ENCODE measurements around the gene KIRREL2.
A peak's percentile ranks its signal among the peaks of the same experiment; 100 is the strongest.
"Not testable (repeated sequence)": the region's sequence is repeated elsewhere in the genome, so short reads cannot be mapped to it uniquely, and the experiment has no call there.

The KIRREL2 gene

GRCh38 chr19:35869327-35870123, 12.8 kb downstream of the KIRREL2 start:
- peak; percentile 62 for DNase-seq (ENCODE audit: low read depth)

GRCh38 chr19:35870124-35870736, 13.5 kb downstream of the KIRREL2 start:
- not testable (repeated sequence) for DNase-seq (ENCODE audit: low read depth)

DNA sequence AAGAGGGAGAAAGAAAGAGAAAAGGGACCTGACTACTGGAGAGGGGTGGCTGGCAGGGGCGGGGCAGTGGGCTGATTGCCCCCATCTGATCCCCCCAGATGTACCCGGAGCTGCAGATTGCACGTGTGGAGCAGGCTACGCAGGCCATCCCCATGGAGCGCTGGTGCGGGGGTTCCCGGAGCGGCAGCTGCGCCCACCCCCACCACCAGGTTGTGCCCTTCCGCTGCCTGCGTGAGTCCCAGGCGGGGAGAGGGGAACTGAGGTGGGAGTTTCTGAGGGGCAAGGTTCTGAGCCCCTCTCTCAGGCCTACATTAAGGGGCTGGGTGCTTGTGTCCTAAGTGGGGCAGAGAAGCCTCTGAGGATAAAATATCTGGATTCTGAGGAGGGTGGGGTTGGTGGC, 14.1 kb downstream of the KIRREL2 start:
- DNase-seq (ENCODE audit: low read depth) = no peak

- DNase-seq (ENCODE audit: low read depth) = no peak
These were observed 14.9 kb downstream of the KIRREL2 start for GRCh38 chr19:35871611-35872010.

GRCh38 chr19:35872180-35872579, 15.5 kb downstream of the KIRREL2 start:
- no peak for DNase-seq (ENCODE audit: low read depth)

GRCh38 chr19:35874392-35874930, 17.8 kb downstream of the KIRREL2 start:
- no peak for DNase-seq (ENCODE audit: low read depth)

- DNase-seq (ENCODE audit: low read depth) = no peak
These were observed 22.4 kb downstream of the KIRREL2 start for GRCh38 chr19:35879068-35879467.

DNA sequence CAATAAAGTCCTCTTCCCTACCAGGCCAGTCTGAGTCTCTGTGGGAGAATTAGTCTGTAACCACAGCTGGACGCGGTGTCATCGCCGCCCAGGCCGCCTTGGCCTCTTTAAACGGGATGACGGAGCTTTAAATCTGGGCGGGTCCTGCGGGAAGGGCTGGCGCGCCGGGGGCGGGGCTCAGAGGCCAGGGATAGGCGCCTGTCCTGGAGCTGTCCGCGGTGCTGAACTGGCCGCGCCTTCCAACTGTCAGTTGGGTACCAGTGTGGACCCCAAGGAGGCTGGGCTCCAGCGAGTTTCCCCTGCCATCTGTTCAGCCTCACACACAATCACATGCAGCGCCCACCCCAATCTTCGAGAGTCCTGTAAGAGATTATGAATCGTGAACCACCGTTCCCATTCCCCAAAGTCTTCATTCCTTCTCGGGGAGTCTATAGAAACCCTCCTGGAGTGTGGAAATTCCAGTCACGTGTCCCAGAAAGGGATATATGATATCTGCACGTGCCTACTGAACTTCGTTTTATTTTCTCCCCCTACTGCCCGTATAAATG, 23.1 kb downstream of the KIRREL2 start:
- peak; percentile 63 for DNase-seq (ENCODE audit: low read depth)

DNA sequence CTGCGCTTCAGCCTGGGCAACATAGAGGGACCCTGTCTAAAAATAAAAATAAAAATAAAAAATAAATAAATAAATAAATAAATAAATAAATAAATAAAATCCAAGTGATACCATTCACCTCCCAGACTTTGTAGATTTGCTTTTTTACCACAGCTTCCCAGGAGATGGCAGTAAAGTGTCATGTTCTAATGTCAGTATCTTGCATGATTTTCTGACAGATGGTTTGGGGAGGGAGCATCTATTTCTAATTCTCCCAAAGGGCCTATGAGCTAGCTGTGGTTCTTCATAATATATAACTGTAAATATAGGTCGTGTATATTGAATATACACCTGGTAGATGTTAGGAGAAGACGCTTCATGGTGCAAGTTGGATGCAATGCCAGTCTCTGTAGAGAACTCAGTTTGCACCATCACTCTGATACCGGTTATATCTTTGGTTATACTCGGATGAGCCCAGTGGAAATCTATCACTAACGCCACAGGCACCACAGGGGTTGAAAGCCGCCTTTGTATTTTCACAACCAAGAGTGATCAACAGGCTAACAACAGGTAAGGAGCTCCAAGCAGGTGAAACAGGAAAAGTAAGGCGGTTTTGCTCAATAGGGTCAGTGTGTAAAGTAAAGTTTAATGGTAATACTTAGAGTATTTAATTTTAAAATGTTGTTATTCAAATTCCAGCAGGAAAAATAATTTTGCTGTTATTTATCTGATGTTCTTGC, 25.6 kb downstream of the KIRREL2 start:
- no peak for DNase-seq (ENCODE audit: low read depth)

GRCh38 chr19:35883882-35884281, 27.2 kb downstream of the KIRREL2 start:
- DNase-seq (ENCODE audit: low read depth) = no peak

- no peak for DNase-seq (ENCODE audit: low read depth)
These were observed 28.6 kb downstream of the KIRREL2 start for GRCh38 chr19:35885225-35885738.

DNA sequence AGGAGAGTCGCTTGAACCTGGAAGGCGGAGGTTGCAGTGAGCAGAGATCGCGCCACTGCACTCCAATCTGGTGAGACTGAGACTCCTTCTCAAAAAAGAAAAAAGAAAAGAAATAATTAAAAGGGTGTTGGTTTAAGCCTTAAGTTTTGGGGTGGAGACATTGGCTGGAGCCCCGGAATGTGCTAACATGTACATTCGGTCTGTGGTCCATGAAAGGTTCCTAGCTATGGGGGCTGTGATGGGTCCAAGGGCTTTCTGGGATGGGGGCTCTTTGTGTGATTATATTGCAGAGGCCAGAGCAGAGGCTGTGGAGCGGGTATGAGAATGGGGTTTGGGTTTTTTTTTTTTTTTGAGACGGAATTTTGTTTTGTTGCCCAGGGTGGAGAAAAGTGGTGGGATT, 29.2 kb downstream of the KIRREL2 start:
- no peak for DNase-seq (ENCODE audit: low read depth)

GRCh38 chr19:35887197-35887596, 30.5 kb downstream of the KIRREL2 start:
- no peak for DNase-seq (ENCODE audit: low read depth)

GRCh38 chr19:35888398-35888797, 31.7 kb downstream of the KIRREL2 start:
- DNase-seq (ENCODE audit: low read depth) = no peak

- no peak for DNase-seq (ENCODE audit: low read depth)
These were observed 32.8 kb downstream of the KIRREL2 start for GRCh38 chr19:35889370-35890112.

DNA sequence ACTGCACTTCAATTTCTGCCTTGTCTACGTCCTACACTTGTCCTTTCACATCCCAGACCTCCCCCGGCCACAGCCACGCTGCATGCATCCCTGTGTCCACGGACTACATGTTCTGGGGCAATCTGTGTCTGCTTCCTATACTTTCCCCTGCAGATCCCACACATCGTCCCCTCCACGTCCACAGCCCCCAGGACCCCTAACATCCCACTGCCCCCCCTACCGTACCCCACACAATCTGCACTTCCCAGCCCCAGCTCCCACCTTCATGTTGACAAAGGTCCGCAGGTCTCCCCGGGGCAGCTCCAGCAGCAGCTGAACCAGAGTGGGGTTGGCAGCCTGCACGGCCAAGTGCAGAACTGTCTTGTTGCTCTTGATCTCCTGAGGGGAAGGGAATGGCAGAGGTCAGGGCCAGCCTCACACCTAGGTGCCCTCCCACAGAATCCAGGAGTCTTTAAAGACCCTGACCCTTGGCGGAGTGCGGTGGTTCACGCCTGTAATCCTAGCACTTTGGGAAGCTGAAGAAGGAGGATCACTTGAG, 33.5 kb downstream of the KIRREL2 start:
- DNase-seq (ENCODE audit: low read depth) = no peak

DNA sequence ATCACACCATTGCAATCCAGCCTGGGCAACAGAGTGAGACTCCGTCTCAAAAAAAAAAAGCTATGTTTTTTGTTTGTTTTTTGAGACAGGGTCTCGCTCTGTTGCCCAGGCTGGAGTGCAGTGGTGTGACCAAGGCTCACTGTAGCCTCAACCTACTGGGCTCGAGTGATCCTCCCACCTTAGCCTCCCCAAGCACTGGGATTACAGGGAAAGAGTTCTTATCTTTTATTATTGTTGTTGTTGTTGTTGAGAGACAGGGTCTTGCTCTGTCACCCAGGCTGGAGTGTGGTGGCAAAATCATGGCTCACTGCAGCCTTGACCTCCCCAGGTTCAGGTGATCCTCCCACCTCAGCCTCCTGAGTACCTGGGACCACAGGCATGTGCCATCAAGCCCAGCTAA, 35.1 kb downstream of the KIRREL2 start:
- DNase-seq (ENCODE audit: low read depth) = not testable (repeated sequence)

DNA sequence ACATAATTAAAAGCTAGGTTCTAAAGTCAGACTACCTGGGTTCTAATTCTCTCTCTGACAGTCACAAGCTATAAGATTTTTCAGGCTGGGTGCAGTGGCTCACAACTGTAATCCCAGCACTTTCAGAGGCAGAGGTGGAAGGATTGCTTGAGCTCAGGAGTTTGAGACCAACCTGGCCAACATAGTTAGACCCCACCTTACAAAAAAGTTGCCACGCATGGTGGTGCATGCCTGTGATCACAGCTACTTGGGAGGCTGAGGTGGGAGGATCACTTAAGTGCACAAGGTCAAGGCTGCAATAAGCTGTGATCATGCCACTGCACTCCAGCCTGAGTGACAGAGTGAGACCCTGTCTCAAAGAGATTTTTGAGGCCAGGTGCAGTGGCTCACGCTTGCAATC, 37.6 kb downstream of the KIRREL2 start:
- DNase-seq (ENCODE audit: low read depth) = no peak

DNA sequence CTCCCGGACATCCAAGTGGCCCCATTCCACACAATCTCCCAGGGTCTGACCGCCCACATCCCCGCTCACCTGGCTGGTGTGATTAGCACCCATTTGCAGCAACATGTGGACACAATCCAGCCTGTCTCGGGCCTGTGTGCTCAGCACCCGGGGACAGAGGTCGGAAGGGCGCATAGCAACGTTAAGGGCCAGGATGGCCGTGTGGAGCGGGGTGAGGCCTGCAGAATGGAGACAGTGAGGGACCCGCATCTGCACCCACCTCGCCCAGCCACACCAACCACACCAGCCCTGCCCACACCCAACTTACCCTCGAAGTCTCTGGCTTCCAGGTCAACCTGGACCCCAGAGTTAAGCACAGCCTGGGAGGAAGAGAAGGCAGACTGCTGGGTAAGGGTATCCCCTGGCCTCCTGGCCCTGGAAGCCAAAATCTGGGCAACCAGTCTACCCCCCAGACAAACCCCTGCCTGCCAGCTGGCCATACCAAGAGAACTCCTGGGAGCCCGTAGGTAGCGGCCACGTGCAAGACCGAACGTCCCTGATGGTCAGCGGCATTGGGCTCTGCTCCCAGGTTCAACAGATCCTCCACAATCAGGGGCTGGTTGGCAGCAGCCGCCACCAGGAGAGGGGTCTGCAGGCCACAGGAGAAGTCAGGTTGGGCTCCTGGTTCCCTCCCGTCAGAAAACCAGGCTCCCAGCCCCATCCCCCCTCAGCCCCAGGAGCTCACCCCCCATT, 39.4 kb downstream of the KIRREL2 start:
- no peak for DNase-seq (ENCODE audit: low read depth)

- DNase-seq (ENCODE audit: low read depth) = no peak
These were observed 39.9 kb downstream of the KIRREL2 start for GRCh38 chr19:35896643-35897040.

All from activated T-cell treated with anti-CD3 and anti-CD28 coated beads for 1 hour (primary cell).